Gastroesophageal sphincter (tissue), 4 donors: ENCODE data around the gene STPG4. TPM values are rescaled to one million over a fixed set of nuclear protein-coding genes. Genes with fewer than 3 reads are reported as not detected.

Source experiments
- ATAC-seq: fragments of 150-250 bp; one replicate; pipeline ENCODE4 v1.9.1; 2016; ENCODE audit warnings: mild to moderate bottlenecking, moderate library complexity
- H3K27ac ChIP-seq, 4 donors: fragments of 200-600 bp; sonication (generic) in 3 of 4; 1 replicate in 3 of 4; 2 replicates in 1 of 4; pipeline ENCODE4 v1.5.1; 2016 to 2019
- H3K27me3 ChIP-seq: fragments of 200-600 bp; sonication (generic); one replicate; pipeline ENCODE4 v1.5.1; 2019
- H3K36me3 ChIP-seq, 2 donors: fragments of 200-600 bp; sonication (generic); one replicate each; pipeline ENCODE4 v1.5.1; 2019; ENCODE audit warnings: control low read depth in 1 of 2
- H3K4me1 ChIP-seq, 3 donors: fragments of 200-600 bp; sonication (generic); 1 replicate in 2 of 3; 2 replicates in 1 of 3; pipeline ENCODE4 v1.5.1; 2016 to 2019; ENCODE audit warnings: control low read depth in 2 of 3
- H3K4me3 ChIP-seq, 2 donors: fragments of 200-600 bp; sonication (generic); one replicate each; pipeline ENCODE4 v1.5.1; 2019; ENCODE audit warnings: mild to moderate bottlenecking in 1 of 2, moderate library complexity in 1 of 2
- H3K9me3 ChIP-seq, 3 donors: fragments of 200-600 bp; sonication (generic); one replicate each; pipeline ENCODE4 v1.5.1; 2017 to 2019; ENCODE audit warnings: control low read depth in 2 of 3
- EP300 ChIP-seq: sonication (generic); formaldehyde crosslinking; IDR thresholded peaks from one replicate; pipeline ENCODE4 v1.6.1; 2017; ENCODE audit warnings: antibody characterized with exemption, mild to moderate bottlenecking
- POLR2A ChIP-seq, 2 donors: fragments of 450-650 bp; IDR thresholded peaks; one replicate each; pipeline ENCODE4 v1.6.1; 2017; ENCODE audit warnings: antibody characterized with exemption in 2 of 2, mild to moderate bottlenecking in 2 of 2, moderate library complexity in 1 of 2
- POLR2AphosphoS5 ChIP-seq: sonication (generic); formaldehyde crosslinking; IDR thresholded peaks from one replicate; pipeline ENCODE4 v1.6.1; 2017; ENCODE audit warnings: antibody characterized with exemption
- WGBS, 2 donors: methylation state at CpG; one replicate each; pipeline ENCODE4 v1.1.5; 2018; ENCODE audit warnings: low coverage in 1 of 2; 5-methylcytosine and 5-hydroxymethylcytosine counted together
- total RNA-seq, 4 donors: library from RNA; depleted of rRNA; stranded (reverse); fragments of >200 nt; gene quantifications; one replicate each; pipeline ENCODE4 v1.1.0, GENCODE V29; 2016
- TF ChIP-seq, protein P1 (sequence below), 4 experiments: fragments of 200-600 bp in 2 of 4; fragments of 450-650 bp in 2 of 4; sonication (generic) in 1 of 4; IDR thresholded peaks; one replicate each; pipeline ENCODE4 v1.5.1; 2017 to 2019; ENCODE audit warnings: antibody characterized with exemption in 4 of 4, mild to moderate bottlenecking in 2 of 4, moderate library complexity in 2 of 4

The STPG4 gene
- total RNA-seq, 4 donors from 2014 or later: 0.23 to 0.67 TPM; not detected in 2

DNA sequence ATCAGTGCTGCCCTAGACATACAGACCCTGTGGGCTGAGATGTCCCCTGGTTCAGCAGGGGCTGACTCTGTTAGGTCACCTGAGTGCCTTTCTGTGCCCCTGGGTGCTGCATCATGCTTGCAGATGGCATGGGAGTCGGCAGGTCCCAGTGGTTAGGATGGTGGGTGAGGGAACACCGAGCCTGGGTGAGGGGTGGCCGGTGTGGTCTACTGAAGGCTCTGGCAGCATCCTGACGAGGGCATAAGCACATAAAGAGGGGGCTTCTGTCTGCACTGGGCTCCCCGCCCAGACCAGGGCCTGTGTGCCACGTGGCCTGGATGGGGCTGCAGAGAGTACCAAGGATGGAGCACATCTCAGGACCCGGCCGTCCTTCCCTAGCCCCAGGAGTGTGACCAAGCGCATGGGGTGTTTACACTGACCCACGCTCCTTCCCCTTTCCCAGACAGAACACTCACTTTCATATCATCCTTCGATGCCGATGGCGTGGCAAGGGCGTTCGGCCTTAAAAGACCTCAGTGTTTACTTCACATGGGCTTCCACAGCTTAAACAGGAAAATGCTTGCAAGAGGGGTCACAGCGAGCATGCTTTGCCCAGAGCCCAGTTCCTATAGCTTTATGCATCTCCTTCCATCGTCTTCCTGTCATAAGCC, 115.1 kb downstream of the STPG4 start:
- H3K4me3 ChIP-seq: no peak overlapping the region
- H3K27me3 ChIP-seq: no peaks in the 10 kb centered on the region
- peak overlapping the region; percentile 60 to 96 (median 90) for H3K27ac ChIP-seq
- H3K4me1 ChIP-seq: peaks cover 22 to 94% (median 65%) of the 10 kb centered on the region in 3 donors
- peak; percentile 71 for TF ChIP-seq POLR2AphosphoS5
- TF ChIP-seq POLR2A (IDR thresholded peaks at IDR 0.05): no peak
- no peak for TF ChIP-seq EP300
- TF ChIP-seq, protein P1, sequence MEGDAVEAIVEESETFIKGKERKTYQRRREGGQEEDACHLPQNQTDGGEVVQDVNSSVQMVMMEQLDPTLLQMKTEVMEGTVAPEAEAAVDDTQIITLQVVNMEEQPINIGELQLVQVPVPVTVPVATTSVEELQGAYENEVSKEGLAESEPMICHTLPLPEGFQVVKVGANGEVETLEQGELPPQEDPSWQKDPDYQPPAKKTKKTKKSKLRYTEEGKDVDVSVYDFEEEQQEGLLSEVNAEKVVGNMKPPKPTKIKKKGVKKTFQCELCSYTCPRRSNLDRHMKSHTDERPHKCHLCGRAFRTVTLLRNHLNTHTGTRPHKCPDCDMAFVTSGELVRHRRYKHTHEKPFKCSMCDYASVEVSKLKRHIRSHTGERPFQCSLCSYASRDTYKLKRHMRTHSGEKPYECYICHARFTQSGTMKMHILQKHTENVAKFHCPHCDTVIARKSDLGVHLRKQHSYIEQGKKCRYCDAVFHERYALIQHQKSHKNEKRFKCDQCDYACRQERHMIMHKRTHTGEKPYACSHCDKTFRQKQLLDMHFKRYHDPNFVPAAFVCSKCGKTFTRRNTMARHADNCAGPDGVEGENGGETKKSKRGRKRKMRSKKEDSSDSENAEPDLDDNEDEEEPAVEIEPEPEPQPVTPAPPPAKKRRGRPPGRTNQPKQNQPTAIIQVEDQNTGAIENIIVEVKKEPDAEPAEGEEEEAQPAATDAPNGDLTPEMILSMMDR (IDR thresholded peaks at IDR 0.05): no peak
- WGBS, 2 donors: 72 to 82% methylated on average over 7 to 10 of the region's 17 CpGs
- ATAC-seq: no peak
- no peaks in the 10 kb centered on the region for H3K9me3 ChIP-seq
- H3K36me3 ChIP-seq: peaks cover 0 to 9% of the 10 kb centered on the region in 2 donors

DNA sequence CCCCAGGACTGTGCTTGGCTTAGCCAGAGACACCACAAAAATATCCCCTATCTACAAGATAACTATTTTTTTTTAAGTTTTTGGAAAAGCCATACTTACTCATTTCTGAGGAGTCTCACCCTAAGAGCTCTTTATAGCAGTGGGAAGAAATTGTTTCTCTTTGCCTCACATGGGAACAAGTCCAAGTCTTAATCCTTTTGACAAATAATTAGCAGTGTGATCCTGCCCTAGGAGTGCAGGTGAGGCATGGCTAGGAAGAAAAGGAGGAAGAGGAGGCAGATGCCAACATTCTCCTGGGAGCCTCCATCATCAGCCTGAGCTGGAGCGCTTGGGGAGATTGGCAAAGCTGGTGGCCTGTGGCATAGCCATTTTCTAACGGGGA, 115.6 kb downstream of the STPG4 start:
- no peaks in the 10 kb centered on the region for H3K27me3 ChIP-seq
- no peaks in the 10 kb centered on the region for H3K9me3 ChIP-seq
- peaks cover 26 to 98% (median 71%) of the 10 kb centered on the region in 3 donors for H3K4me1 ChIP-seq
- no peak for ATAC-seq
- peak overlapping the region; percentile 60 to 96 (median 90) for H3K27ac ChIP-seq
- TF ChIP-seq POLR2A (IDR thresholded peaks at IDR 0.05): no peak
- TF ChIP-seq POLR2AphosphoS5: no peak
- TF ChIP-seq, protein P1 (IDR thresholded peaks at IDR 0.05): no peak
- no peak for TF ChIP-seq EP300
- H3K4me3 ChIP-seq: no peak overlapping the region
- 54 to 83% methylated on average over 1 to 2 of the region's 2 CpGs for WGBS, 2 donors
- H3K36me3 ChIP-seq: peaks cover 0 to 6% of the 10 kb centered on the region in 2 donors

DNA sequence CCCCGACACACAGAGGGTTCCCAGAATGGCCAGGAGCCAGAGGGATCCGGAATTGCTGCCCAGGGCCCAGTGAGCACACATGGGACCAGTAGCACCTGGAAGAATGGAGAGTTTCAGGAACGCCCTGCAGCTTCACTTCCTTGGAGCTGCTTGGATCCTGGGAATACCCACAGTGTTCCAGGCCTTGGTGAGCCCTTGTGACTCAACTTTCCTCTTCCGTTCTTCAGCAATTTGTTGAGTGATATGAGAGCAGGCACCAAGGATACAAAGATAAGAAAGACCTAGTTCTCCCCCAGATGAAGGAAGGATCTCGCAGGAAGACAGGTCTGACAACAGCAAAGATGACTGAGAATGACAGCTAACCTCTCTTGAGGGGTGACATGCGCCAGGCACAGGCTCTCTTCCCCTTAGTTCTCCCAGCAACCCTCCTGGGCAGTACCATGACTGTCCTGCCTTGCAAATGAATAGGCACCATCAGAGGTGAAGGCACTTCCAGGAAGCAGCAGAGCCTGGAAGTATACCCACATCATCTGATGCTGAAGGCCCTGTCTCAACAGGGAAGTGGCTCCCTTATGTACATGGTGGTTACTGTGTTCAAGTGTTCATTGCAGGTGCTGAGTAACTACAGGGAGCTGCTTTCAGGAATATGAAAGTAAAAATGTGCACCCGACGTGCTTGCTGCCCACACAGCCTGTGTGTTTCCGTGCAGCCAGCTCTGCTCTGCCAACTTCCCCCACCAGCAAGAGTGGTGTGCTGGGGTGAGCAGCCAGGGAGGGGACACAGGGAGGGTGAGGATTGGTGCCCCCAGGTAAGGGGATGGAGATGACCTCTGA, 116.2 kb downstream of the STPG4 start:
- peaks cover 0 to 6% of the 10 kb centered on the region in 2 donors for H3K36me3 ChIP-seq
- ATAC-seq: no peak
- H3K4me3 ChIP-seq: no peak overlapping the region
- H3K27me3 ChIP-seq: no peaks in the 10 kb centered on the region
- TF ChIP-seq POLR2A (IDR thresholded peaks at IDR 0.05) (no peak), POLR2AphosphoS5 (peak; percentile 21)
- H3K9me3 ChIP-seq: no peaks in the 10 kb centered on the region
- 47% methylated on average over 5 of the region's 9 CpGs; no CpG with 5 or more reads in 1 of the 2 donors for WGBS, 2 donors
- peaks cover 26 to 98% (median 73%) of the 10 kb centered on the region in 3 donors for H3K4me1 ChIP-seq
- peak overlapping the region; percentile 60 to 96 (median 90) for H3K27ac ChIP-seq

DNA sequence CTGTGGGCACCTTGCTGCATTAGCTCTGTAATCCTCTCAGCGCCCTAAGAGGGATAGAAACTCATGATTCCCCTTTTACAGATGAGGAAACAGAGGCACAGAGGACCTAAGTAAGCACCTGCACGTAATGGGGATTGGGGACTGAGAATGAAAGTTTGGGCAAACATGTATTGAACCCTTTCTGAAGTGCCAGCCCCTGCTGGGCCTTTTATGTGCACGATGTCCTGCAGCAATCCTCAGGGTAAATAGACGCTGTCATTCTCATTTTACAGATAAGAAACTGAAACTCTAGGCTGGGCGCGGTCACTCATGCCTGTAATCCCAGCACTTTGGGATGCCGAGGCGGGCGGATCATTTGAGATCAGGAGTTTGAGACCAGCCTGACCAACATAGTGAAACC, 117.4 kb downstream of the STPG4 start:
- Histone ChIP-seq H3K4me3 (no peak overlapping the region), H3K4me1 (peaks cover 24 to 98% (median 73%) of the 10 kb centered on the region in 3 donors), H3K27ac (peak overlapping the region in 3 of 4 donors; percentile 95 to 96 (median 95)), H3K27me3 (no peaks in the 10 kb centered on the region), H3K9me3 (no peaks in the 10 kb centered on the region), H3K36me3 (peaks cover 0 to 6% of the 10 kb centered on the region in 2 donors)
- TF ChIP-seq POLR2A (IDR thresholded peaks at IDR 0.05): no peak
- TF ChIP-seq EP300: no peak
- TF ChIP-seq, protein P1 (IDR thresholded peaks at IDR 0.05): no peak
- TF ChIP-seq POLR2AphosphoS5: no peak
- 90 to 100% methylated on average over 2 to 3 of the region's 9 CpGs for WGBS, 2 donors
- ATAC-seq: no peak

Other genes with a start within 250 kb of the STPG4 start
- gene MCFD2, start 239.5 kb downstream of the STPG4 start, total RNA-seq: 10 to 100 TPM; 81.7 to 89.5 (median 85.4) TPM
- gene TTC7A, start 214.1 kb downstream of the STPG4 start, total RNA-seq: 10 to 100 TPM; 21.6 to 29.1 (median 24.4) TPM
- 1,000 to 10,000 TPM in 1 of 4 donors, 100 to 1,000 TPM in 3; 842 to 1,190 (median 952) TPM for gene CALM2, start 21.2 kb upstream of the STPG4 start, total RNA-seq
- gene EPCAM, start 214.0 kb upstream of the STPG4 start, total RNA-seq: 1 to 10 TPM in 1 of 4 donors, under 1 TPM in 1, not detected in 2; 0.54 to 6.1 TPM
- gene MSH2, start 247.8 kb upstream of the STPG4 start, total RNA-seq: 10 to 100 TPM in 1 of 4 donors, 1 to 10 TPM in 3; 5.7 to 12.9 (median 8.5) TPM